Testis (tissue), 2 donors: ENCODE results near the gene ITGA11.

Experiments used
- POLR2A ChIP-seq: fragments of 450-650 bp; IDR thresholded peaks from one replicate; pipeline ENCODE4 v1.6.1; 2017; ENCODE audit warnings: antibody characterized with exemption, mild to moderate bottlenecking, moderate library complexity
- TF ChIP-seq, protein P1 (sequence below), 3 experiments: fragments of 450-650 bp in 2 of 3; fragments of 200-600 bp in 1 of 3; sonication (generic) in 1 of 3; IDR thresholded peaks; one replicate each; pipeline ENCODE4 v1.5.1; 2016 to 2019; ENCODE audit warnings: antibody characterized with exemption in 3 of 3, mild to moderate bottlenecking in 2 of 3, moderate library complexity in 1 of 3

DNA sequence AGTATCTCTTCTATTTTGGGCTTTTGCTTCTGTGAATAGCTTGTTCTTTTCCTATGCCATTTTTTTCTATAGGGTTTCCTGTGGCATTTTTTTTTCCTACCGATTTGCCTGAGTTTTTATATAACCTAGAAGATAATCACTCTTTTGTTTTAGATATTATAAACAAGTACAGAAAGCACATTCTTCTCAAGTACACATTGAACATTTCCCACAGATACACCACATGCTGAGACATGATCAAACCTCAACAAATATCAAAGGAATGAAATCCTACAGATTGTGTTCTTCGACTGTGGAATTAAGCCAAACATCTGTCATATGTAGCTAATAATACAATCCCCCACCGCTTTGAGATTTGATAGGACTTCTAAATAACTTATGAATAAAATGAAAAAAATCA, 163.6 kb downstream of the ITGA11 start:
- no peak for TF ChIP-seq POLR2A
- TF ChIP-seq, protein P1, sequence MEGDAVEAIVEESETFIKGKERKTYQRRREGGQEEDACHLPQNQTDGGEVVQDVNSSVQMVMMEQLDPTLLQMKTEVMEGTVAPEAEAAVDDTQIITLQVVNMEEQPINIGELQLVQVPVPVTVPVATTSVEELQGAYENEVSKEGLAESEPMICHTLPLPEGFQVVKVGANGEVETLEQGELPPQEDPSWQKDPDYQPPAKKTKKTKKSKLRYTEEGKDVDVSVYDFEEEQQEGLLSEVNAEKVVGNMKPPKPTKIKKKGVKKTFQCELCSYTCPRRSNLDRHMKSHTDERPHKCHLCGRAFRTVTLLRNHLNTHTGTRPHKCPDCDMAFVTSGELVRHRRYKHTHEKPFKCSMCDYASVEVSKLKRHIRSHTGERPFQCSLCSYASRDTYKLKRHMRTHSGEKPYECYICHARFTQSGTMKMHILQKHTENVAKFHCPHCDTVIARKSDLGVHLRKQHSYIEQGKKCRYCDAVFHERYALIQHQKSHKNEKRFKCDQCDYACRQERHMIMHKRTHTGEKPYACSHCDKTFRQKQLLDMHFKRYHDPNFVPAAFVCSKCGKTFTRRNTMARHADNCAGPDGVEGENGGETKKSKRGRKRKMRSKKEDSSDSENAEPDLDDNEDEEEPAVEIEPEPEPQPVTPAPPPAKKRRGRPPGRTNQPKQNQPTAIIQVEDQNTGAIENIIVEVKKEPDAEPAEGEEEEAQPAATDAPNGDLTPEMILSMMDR (IDR thresholded peaks at IDR 0.05) = no peak
